Pancreas (tissue), 10 donors: ENCODE data around the gene LHFPL5. TPM values are rescaled to one million over a fixed set of nuclear protein-coding genes. Genes with fewer than 3 reads are reported as not detected.

Experiments used
- ATAC-seq, 4 donors: fragments of 200-7000 bp; cut with Tn5 transposase; one replicate each; pipeline versions ENCODE4 v1.8.0 to v1.9.1; 2020; ENCODE audit warnings: mild to moderate bottlenecking in 4 of 4, moderate library complexity in 4 of 4
- DNase-seq, 6 donors: peaks; one replicate each; pipeline ENCODE4 v3.0.0-alpha.2; 2020
- FAIRE-seq: peaks from 2 replicates; lab custom pipeline; 2012; peaks lifted over from hg19 to GRCh38; lab: Jason Lieb, UNC
- H3K27ac ChIP-seq, 4 donors: fragments of 200-600 bp; sonication (generic); 1 replicate in 3 of 4; 2 replicates in 1 of 4; pipeline versions ENCODE4 v1.5.0 to v1.8.0; 2020
- H3K27me3 ChIP-seq, 4 donors: fragments of 200-600 bp; one replicate each; pipeline ENCODE4 v1.8.0; 2021
- H3K36me3 ChIP-seq, 3 donors: fragments of 200-600 bp; sonication (generic) in 1 of 3; one replicate each; pipeline versions ENCODE4 v1.5.0 to v1.8.0; 2020 to 2021
- H3K4me1 ChIP-seq, 3 donors: fragments of 200-600 bp; one replicate each; pipeline ENCODE4 v1.8.0; 2021
- H3K4me3 ChIP-seq, 4 donors: fragments of 200-600 bp; sonication (generic) in 2 of 4; one replicate each; pipeline versions ENCODE4 v1.5.0 to v1.8.0; 2020 to 2021
- H3K9me3 ChIP-seq, 4 donors: fragments of 200-600 bp; one replicate each; pipeline ENCODE4 v1.8.0; 2021
- CTCF ChIP-seq, 4 donors: fragments of 200-600 bp; sonication (generic) in 3 of 4; IDR thresholded peaks; one replicate each; pipeline versions ENCODE4 v1.5.0 to v1.8.0; 2021; ENCODE audit warnings: antibody characterized with exemption in 4 of 4
- WGBS, 2 donors: extraction: QIAGEN DNeasy Blood & Tissue Kit; methylation state at CpG; one replicate each; pipeline ENCODE4 v1.1.7; 2013; 5-methylcytosine and 5-hydroxymethylcytosine counted together
- intact Hi-C, 3 donors: fragments of 100-400 bp; cut with DNase I; formaldehyde crosslinking; loops; one replicate each; pipeline versions ENCODE4 v1.11.1 to v1.14.2; 2022
- polyA plus RNA-seq, 2 donors: library from polyadenylated mRNA; stranded (reverse); fragments of 200-250 nt; gene quantifications; one replicate each; pipeline ENCODE4 v1.2.3, GENCODE V29; 2013
- total RNA-seq, 6 donors: library from RNA; stranded (reverse); fragmentation: NEBNext Ultra II Directional in 4 of 6; extraction: Animal tissue kit (Norgen Biotek cat#: 25700) in 4 of 6; gene quantifications; one replicate each; pipeline versions ENCODE4 v1.2.1 to v1.2.4, GENCODE V29; 2021 to 2023
- donor health status: healthy with polysubstance abuse.
- donor health status: DM: no; HTN: no; CAD: no; lungs with moderate emphysema.
- donor health status: DM: no; HTN: no; CAD: no.
- donor health status: control.
- donor health status: control.
- donor health status: Bipolar disorder and iron deficiency.
- donor health status: DM: yes; HTN: yes; CAD: no.
- donor health status: DM: no; HTN: no; CAD: no.
- donor health status: DM: no; HTN: no; CAD: no.
- donor health status: DM: yes; HTN: yes; CAD: no.

LHFPL5 gene
- total and polyA plus RNA-seq, 8 donors: 1.3 to 4.2 (median 2.8) TPM

- 34 to 49% methylated on average over 2 of the region's 2 CpGs for WGBS, 2 donors
- intact Hi-C loops: no loop called here
- FAIRE-seq (no peak), ATAC-seq (no peak), DNase-seq (no peak)
- H3K9me3 ChIP-seq: no peaks in the 10 kb centered on the region
- no peak for TF ChIP-seq CTCF (IDR thresholded peaks at IDR 0.05)
- no peaks in the 10 kb centered on the region for H3K36me3 ChIP-seq
- H3K27me3 ChIP-seq: no peaks in the 10 kb centered on the region
- no peak overlapping the region for H3K4me3 ChIP-seq
- H3K4me1 ChIP-seq: peaks cover 0 to 5% (median 0%) of the 10 kb centered on the region in 3 donors
- no peak overlapping the region for H3K27ac ChIP-seq
These were observed 21.0 kb upstream of the LHFPL5 start for GRCh38 chr6:35784200-35784599.

- no peak for FAIRE-seq
- 64 to 78% methylated on average over 2 of the region's 2 CpGs for WGBS, 2 donors
- intact Hi-C loops: no loop called here
- Histone ChIP-seq H3K4me3 (no peak overlapping the region), H3K27ac (no peak overlapping the region), H3K27me3 (no peaks in the 10 kb centered on the region), H3K9me3 (no peaks in the 10 kb centered on the region), H3K4me1 (peaks cover 0 to 5% (median 0%) of the 10 kb centered on the region in 3 donors), H3K36me3 (no peaks in the 10 kb centered on the region)
- no peak for ATAC-seq
- TF ChIP-seq CTCF (IDR thresholded peaks at IDR 0.05): no peak
- no peak for DNase-seq
These were observed 18.9 kb upstream of the LHFPL5 start for GRCh38 chr6:35786272-35786671.

GRCh38 chr6:35786810-35787209 is 18.3 kb upstream of the LHFPL5 start:
- Histone ChIP-seq H3K4me3 (peak overlapping the region in 3 of 4 donors; percentile 11 to 30 (median 26)), H3K36me3 (no peaks in the 10 kb centered on the region), H3K4me1 (peaks cover 0 to 5% (median 0%) of the 10 kb centered on the region in 3 donors), H3K9me3 (no peaks in the 10 kb centered on the region), H3K27ac (peak overlapping the region; percentile 20 to 66 (median 46)), H3K27me3 (no peaks in the 10 kb centered on the region)
- 49 to 55% methylated on average over 25 of the region's 25 CpGs for WGBS, 2 donors
- DNase-seq: peak in 5 of 6 donors; percentile 29 to 90 (median 64)
- intact Hi-C loops: loop anchor here in 1 of 3 donors (1.0 kb wide), 1 partner anchor 11 kb away; no protein-coding TSS in a partner anchor
- peak in 3 of 4 donors; percentile 6 to 24 (median 15) for ATAC-seq
- TF ChIP-seq CTCF (IDR thresholded peaks at IDR 0.05): no peak
- FAIRE-seq: no peak

- no peak for TF ChIP-seq CTCF (IDR thresholded peaks at IDR 0.05)
- ATAC-seq (peak; percentile 2 to 54 (median 24)), DNase-seq (peak in 5 of 6 donors; percentile 35 to 90 (median 63)), FAIRE-seq (no peak)
- 46 to 50% methylated on average over 13 of the region's 13 CpGs for WGBS, 2 donors
- H3K4me3 ChIP-seq: peak overlapping the region in 3 of 4 donors; percentile 11 to 30 (median 26)
- H3K27me3 ChIP-seq: no peaks in the 10 kb centered on the region
- intact Hi-C loops: loop anchor here in 1 of 3 donors (1.0 kb wide), 1 partner anchor 11 kb away; no protein-coding TSS in a partner anchor
- no peaks in the 10 kb centered on the region for H3K36me3 ChIP-seq
- no peaks in the 10 kb centered on the region for H3K9me3 ChIP-seq
- H3K27ac ChIP-seq: peak overlapping the region; percentile 20 to 66 (median 46)
- peaks cover 0 to 5% (median 0%) of the 10 kb centered on the region in 3 donors for H3K4me1 ChIP-seq
These were observed 17.6 kb upstream of the LHFPL5 start for GRCh38 chr6:35787266-35788218.
